HepG2 (cell line): ENCODE results near the gene HOXA4. TPM values are rescaled to one million over a fixed set of nuclear protein-coding genes. Genes with fewer than 3 reads are reported as not detected.

Experiments
- CAMTA2 ChIP-seq: sonication (generic); formaldehyde crosslinking; IDR thresholded peaks from 2 replicates; pipeline ENCODE4 v1.4.0; 2020; ENCODE audit warnings: mild to moderate bottlenecking, missing genetic modification reagents, borderline replicate concordance
- GTF2F1 ChIP-seq: fragments of 150-350 bp; IDR thresholded peaks from 2 replicates; pipeline ENCODE4 v1.6.1; 2014; ENCODE audit warnings: low read length
- PRDM15 ChIP-seq: sonication (generic); formaldehyde crosslinking; IDR thresholded peaks from 2 replicates; pipeline ENCODE4 v1.4.0; 2020; ENCODE audit warnings: missing genetic modification reagents
- RERE ChIP-seq: IDR thresholded peaks from 2 replicates; pipeline ENCODE4 v1.6.1; 2016; ENCODE audit warnings: low read depth, missing genetic modification reagents, missing compliant biosample characterization
- TFDP1 ChIP-seq: IDR thresholded peaks from 2 replicates; pipeline ENCODE4 v1.6.1; 2016; ENCODE audit warnings: missing compliant biosample characterization, missing genetic modification reagents, borderline replicate concordance
- ZNF468 ChIP-seq: sonication (generic); formaldehyde crosslinking; IDR thresholded peaks from 2 replicates; pipeline ENCODE4 v1.8.0; 2022; ENCODE audit warnings: mild to moderate bottlenecking, moderate library complexity, missing genetic modification reagents
- ZNF782 ChIP-seq: sonication (generic); formaldehyde crosslinking; IDR thresholded peaks from 2 replicates; pipeline ENCODE4 v1.4.0; 2020; ENCODE audit warnings: missing genetic modification reagents, mild to moderate bottlenecking, borderline replicate concordance
- polyA plus RNA-seq, 8 experiments: library from polyadenylated mRNA; depleted of rRNA in 3 of 8; stranded (reverse) in 7 of 8; unstranded in 1 of 8; fragments of >200 nt; fragmentation: Illumina TruSeq in 4 of 8; extraction: Trizol in 4 of 8; gene quantifications; 2 replicates each; pipeline versions ENCODE4 v1.2.1 to v1.2.3, GENCODE V29; 2011 to 2016; ENCODE audit warnings: low read depth in 4 of 8, missing spikeins in 1 of 8, mixed read lengths in 1 of 8; ENCODE audit not compliant: insufficient read depth in 1 of 8
- total RNA-seq, 5 experiments: library from RNA; depleted of rRNA; stranded (reverse); fragments of >200 nt; fragmentation: Illumina TruSeq; extraction: Trizol; gene quantifications; 2 replicates each; pipeline ENCODE4 v1.2.3, GENCODE V29; 2016; ENCODE audit warnings: low read depth in 1 of 5

The HOXA4 gene
- total and polyA plus RNA-seq, 2 of the 13 experiments (the other 11 are each of a cell fraction or from before 2014, with no cell fraction given): 2.4 to 5.4 TPM

- TF ChIP-seq PRDM15 (CRISPR knock-in tag): no peak
- no peak for TF ChIP-seq CAMTA2 (CRISPR knock-in tag)
- no peak for TF ChIP-seq TFDP1 (CRISPR knock-in tag)
- no peak for TF ChIP-seq RERE
- no peak for TF ChIP-seq ZNF782
- TF ChIP-seq ZNF468 (CRISPR knock-in tag): no peak
- no peak for TF ChIP-seq GTF2F1
Measured at GRCh38 chr7:27101957-27102580, 28.5 kb downstream of the HOXA4 start (continued).
